GM13976 (cell line): ENCODE data around the gene KLHDC1.

Source experiments
- DNase-seq: peaks from one replicate; pipeline ENCODE4 v3.0.0; 2012; ENCODE audit warnings: low spot score
- CTCF ChIP-seq: IDR thresholded peaks from 2 replicates; pipeline ENCODE4 v1.5.1; 2012; ENCODE audit warnings: borderline replicate concordance, mild to moderate bottlenecking; ENCODE audit not compliant: insufficient read depth; ENCODE audit errors: extremely low read depth, missing control alignments, control extremely low read depth
- in situ Hi-C: fragments of 300-500 bp; cut with MboI; formaldehyde crosslinking; loops from one replicate; pipeline ENCODE4 v1.12.0; 2022; ENCODE audit warnings: low sequenced_read_pairs, mixed read lengths, inconsistent platforms; ENCODE audit not compliant: unreplicated experiment

Gene KLHDC1

GRCh38 chr14:49792618-49793017, 99.7 kb downstream of the KLHDC1 start:
- DNase-seq, result no peak
- in situ Hi-C loops, result no loop called here
- no peak for TF ChIP-seq CTCF

- no peak for DNase-seq
- in situ Hi-C loops, result no loop called here
- TF ChIP-seq CTCF, result no peak
Measured at GRCh38 chr14:49796025-49796424, 103.1 kb downstream of the KLHDC1 start.
